AG09309 (cell line): ENCODE data around the gene LRRC8B.

ENCODE experiments used
- DNase-seq: peaks from one replicate; pipeline ENCODE4 v3.0.0-alpha.2; 2010; ENCODE audit warnings: low read depth
- H3K4me3 ChIP-seq: 2 replicates; pipeline ENCODE4 v1.5.1; 2011; ENCODE audit warnings: mild to moderate bottlenecking, low read depth, low read length, moderate library complexity; ENCODE audit not compliant: control insufficient read depth
- CTCF ChIP-seq: IDR thresholded peaks from 2 replicates; pipeline ENCODE4 v1.5.1; 2011; ENCODE audit warnings: mild to moderate bottlenecking, low read depth, low read length, inconsistent platforms; ENCODE audit not compliant: insufficient read depth, control insufficient read depth; ENCODE audit errors: missing control alignments

Gene LRRC8B

GRCh38 chr1:89546082-89546889 is 21.7 kb downstream of the LRRC8B start:
- H3K4me3 ChIP-seq: no peak overlapping the region
- DNase-seq: no peak
- no peak for TF ChIP-seq CTCF

DNA sequence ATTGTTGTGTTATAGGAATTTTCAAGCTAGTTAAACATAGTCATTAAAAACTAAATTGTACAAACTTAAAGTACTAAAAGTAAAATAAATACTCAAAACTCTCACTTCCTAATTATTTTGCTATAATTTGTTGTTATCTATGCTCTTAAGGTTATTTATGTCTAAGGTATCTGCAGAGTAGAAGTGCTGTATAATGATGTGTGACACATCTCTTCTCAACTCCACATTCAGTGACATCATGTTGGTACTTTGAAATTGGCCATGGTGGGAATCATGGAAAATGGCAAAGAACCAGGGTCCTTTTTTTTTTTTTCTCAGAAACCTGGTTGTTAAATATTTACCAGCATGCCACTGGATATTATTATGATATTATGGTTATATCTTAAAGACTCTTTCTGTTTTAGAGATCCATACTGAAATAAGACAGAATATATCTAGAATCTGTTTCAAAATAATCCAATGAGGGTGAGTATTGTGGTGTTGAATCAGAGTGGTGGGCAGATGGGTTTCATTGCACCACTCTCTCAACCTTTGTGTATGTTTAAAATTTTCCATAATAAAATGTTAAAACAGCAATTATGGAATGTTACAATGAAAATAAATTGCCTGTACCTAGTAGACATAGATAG is 22.4 kb downstream of the LRRC8B start:
- no peak overlapping the region for H3K4me3 ChIP-seq
- TF ChIP-seq CTCF: no peak
- no peak for DNase-seq

DNA sequence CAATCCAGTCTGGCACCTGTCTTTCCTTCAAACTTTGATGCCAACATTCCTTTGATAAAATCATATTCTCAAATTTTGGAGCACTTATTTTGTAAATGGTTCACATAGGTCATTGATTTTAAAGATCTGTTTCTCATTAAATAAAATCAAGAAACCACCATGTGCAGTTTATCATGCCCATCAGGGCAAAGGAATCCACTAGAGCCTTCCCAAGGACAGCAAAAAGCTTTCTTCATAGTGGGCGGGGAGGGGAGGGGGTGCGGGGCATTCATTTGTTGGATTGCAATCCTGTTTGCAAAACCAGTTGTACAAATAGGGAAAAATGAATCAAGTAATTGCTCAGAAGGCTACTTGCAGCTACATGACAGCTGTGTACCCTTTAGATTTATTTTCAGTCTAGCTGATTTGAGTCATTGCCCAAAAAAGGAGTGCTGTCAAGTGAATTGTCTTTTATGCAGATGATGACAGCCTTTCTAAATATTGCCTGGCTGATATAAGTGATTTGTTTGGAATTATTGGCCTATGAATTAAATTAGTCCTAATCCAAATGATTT is 23.0 kb downstream of the LRRC8B start:
- H3K4me3 ChIP-seq: no peak overlapping the region
- DNase-seq: peak; percentile 45
- TF ChIP-seq CTCF: no peak

DNA sequence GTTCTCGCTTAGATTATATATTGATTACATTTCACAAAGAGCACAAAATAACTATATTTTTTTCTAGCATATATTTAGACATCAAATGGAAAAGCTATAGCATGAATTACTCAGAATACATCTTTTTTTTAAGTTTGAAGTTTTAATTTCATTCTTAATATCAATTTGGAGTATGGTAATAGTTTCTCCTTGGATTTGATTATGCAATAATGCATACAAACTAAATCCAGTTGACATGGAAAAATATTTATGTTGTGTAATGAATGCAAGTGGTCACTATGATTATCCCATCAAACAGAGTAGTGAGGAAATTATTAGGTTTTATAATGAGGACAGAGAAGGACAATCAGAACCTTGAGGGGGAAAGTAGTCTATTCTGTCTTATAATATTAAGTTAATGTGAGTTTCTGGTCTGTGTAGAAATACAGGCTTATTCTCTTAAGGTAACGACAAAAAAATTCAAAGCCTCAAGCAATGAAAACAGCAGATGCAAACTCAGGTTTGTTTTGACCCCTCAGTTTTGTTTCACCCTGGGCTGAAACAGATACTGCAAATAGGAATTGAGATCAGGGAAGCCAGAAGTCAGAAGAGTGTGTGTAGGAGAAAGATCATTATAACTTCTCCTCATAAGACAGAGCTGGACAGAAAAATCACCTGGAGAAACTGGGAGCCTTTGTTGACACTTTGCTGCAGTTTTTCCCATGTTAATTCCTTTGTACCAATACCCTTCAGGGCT is 23.7 kb downstream of the LRRC8B start:
- no peak for TF ChIP-seq CTCF
- no peak for DNase-seq
- no peak overlapping the region for H3K4me3 ChIP-seq

GRCh38 chr1:89550995-89551394 is 26.4 kb downstream of the LRRC8B start:
- H3K4me3 ChIP-seq: no peak overlapping the region
- TF ChIP-seq CTCF: no peak
- no peak for DNase-seq

GRCh38 chr1:89552471-89553081 is 27.9 kb downstream of the LRRC8B start:
- H3K4me3 ChIP-seq: no peak overlapping the region
- DNase-seq: peak; percentile 8
- no peak for TF ChIP-seq CTCF
